GM18951 (cell line): ENCODE data around the gene SPATA13.

Source experiments
- POLR2A ChIP-seq: IDR thresholded peaks from 4 replicates; pipeline ENCODE4 v1.6.1; 2011; ENCODE audit warnings: mild to moderate bottlenecking; ENCODE audit not compliant: insufficient read length, insufficient read depth; ENCODE audit errors: extremely low read depth
- in situ Hi-C: fragments of 300-500 bp; cut with MboI; formaldehyde crosslinking; loops from one replicate; pipeline ENCODE4 v1.12.0; 2022; ENCODE audit warnings: low sequenced_read_pairs, mixed read lengths, inconsistent platforms; ENCODE audit not compliant: unreplicated experiment

Gene SPATA13

GRCh38 chr13:24218338-24218737 lies 57.8 kb downstream of the SPATA13 start:
- in situ Hi-C loops: loop anchor here (10.0 kb wide), 1 partner anchor 164 kb away; no protein-coding TSS in a partner anchor

GRCh38 chr13:24218977-24219376 lies 58.5 kb downstream of the SPATA13 start:
- in situ Hi-C loops: loop anchor here (10.0 kb wide), 1 partner anchor 164 kb away; no protein-coding TSS in a partner anchor

More at GRCh38 chr13:24218338-24218737, 57.8 kb downstream of the SPATA13 start:
- no peak for TF ChIP-seq POLR2A

GRCh38 chr13:24220086-24220703 lies 59.7 kb downstream of the SPATA13 start:
- in situ Hi-C loops: loop anchor here (10.0 kb wide), 1 partner anchor 195 kb away; no protein-coding TSS in a partner anchor
- TF ChIP-seq POLR2A: no peak

More at GRCh38 chr13:24218977-24219376, 58.5 kb downstream of the SPATA13 start:
- no peak for TF ChIP-seq POLR2A

GRCh38 chr13:24221007-24221406 lies 60.5 kb downstream of the SPATA13 start:
- in situ Hi-C loops: loop anchor here (10.0 kb wide), 1 partner anchor 196 kb away; no protein-coding TSS in a partner anchor
- TF ChIP-seq POLR2A: no peak

GRCh38 chr13:24222756-24223155 lies 62.2 kb downstream of the SPATA13 start:
- in situ Hi-C loops: loop anchor here (10.0 kb wide), 1 partner anchor 198 kb away; no protein-coding TSS in a partner anchor
- TF ChIP-seq POLR2A: no peak

- in situ Hi-C loops: loop anchor here (10.0 kb wide), 1 partner anchor 199 kb away; no protein-coding TSS in a partner anchor
Observed at GRCh38 chr13:24223341-24224231, 63.1 kb downstream of the SPATA13 start.

GRCh38 chr13:24224232-24224680 lies 63.7 kb downstream of the SPATA13 start:
- in situ Hi-C loops: loop anchor here (10.0 kb wide), 1 partner anchor 199 kb away; no protein-coding TSS in a partner anchor
- TF ChIP-seq POLR2A: no peak

More at GRCh38 chr13:24223341-24224231, 63.1 kb downstream of the SPATA13 start:
- no peak for TF ChIP-seq POLR2A

GRCh38 chr13:24225062-24225461 lies 64.5 kb downstream of the SPATA13 start:
- TF ChIP-seq POLR2A: no peak
- in situ Hi-C loops: loop anchor here (10.0 kb wide), 1 partner anchor 200 kb away; no protein-coding TSS in a partner anchor

- in situ Hi-C loops: loop anchor here (10.0 kb wide), 1 partner anchor 201 kb away; no protein-coding TSS in a partner anchor
Observed at GRCh38 chr13:24225930-24226329, 65.4 kb downstream of the SPATA13 start.

GRCh38 chr13:24226762-24227161 lies 66.2 kb downstream of the SPATA13 start:
- in situ Hi-C loops: loop anchor here (10.0 kb wide), 1 partner anchor 202 kb away; no protein-coding TSS in a partner anchor
- no peak for TF ChIP-seq POLR2A

More at GRCh38 chr13:24225930-24226329, 65.4 kb downstream of the SPATA13 start:
- TF ChIP-seq POLR2A: no peak

GRCh38 chr13:24228852-24229458 lies 68.4 kb downstream of the SPATA13 start:
- in situ Hi-C loops: loop anchor here (10.0 kb wide), 1 partner anchor 204 kb away; no protein-coding TSS in a partner anchor

GRCh38 chr13:24230428-24231072 lies 70.0 kb downstream of the SPATA13 start:
- in situ Hi-C loops: loop anchor here (10.0 kb wide), 1 partner anchor 316 kb away; no protein-coding TSS in a partner anchor

More at GRCh38 chr13:24228852-24229458, 68.4 kb downstream of the SPATA13 start:
- TF ChIP-seq POLR2A: no peak

GRCh38 chr13:24231377-24231776 lies 70.9 kb downstream of the SPATA13 start:
- TF ChIP-seq POLR2A: no peak
- in situ Hi-C loops: loop anchor here (10.0 kb wide), 1 partner anchor 317 kb away; no protein-coding TSS in a partner anchor

More at GRCh38 chr13:24230428-24231072, 70.0 kb downstream of the SPATA13 start:
- TF ChIP-seq POLR2A: no peak
